SK-N-SH (cell line): Measurements from ENCODE around the gene GPX7.

Experiments used
- CTCF ChIP-seq: fragments of 200-600 bp; sonication (generic); IDR thresholded peaks from 2 replicates; pipeline ENCODE4 v1.6.1; 2017; ENCODE audit warnings: antibody characterized with exemption, mild to moderate bottlenecking, moderate library complexity
- JUND ChIP-seq: IDR thresholded peaks from 2 replicates; pipeline ENCODE4 v1.4.0; 2012
- MAX ChIP-seq: IDR thresholded peaks from 2 replicates; pipeline ENCODE4 v1.4.0; 2012; ENCODE audit warnings: low read depth
- POLR2AphosphoS5 ChIP-seq: IDR thresholded peaks from 2 replicates; pipeline ENCODE4 v1.6.1; 2012; ENCODE audit warnings: low read depth, low read length
- REST ChIP-seq: IDR thresholded peaks from 2 replicates; pipeline ENCODE4 v1.6.1; 2012; ENCODE audit warnings: mild to moderate bottlenecking, low read depth, low read length, moderate library complexity
- SMC3 ChIP-seq: IDR thresholded peaks from 2 replicates; pipeline ENCODE4 v1.6.1; 2012; ENCODE audit warnings: low read depth, low read length, improper control_type of control experiment

GRCh38 chr1:52588027-52588426 lies 14.1 kb upstream of the GPX7 start:
- TF ChIP-seq SMC3: no peak
- TF ChIP-seq CTCF: no peak
- TF ChIP-seq MAX: no peak
- no peak for TF ChIP-seq JUND
- no peak for TF ChIP-seq REST
- TF ChIP-seq POLR2AphosphoS5: no peak
